LNCaP clone FGC (cell line): Measurements from ENCODE around the gene FOXN3.

Source experiments
- DNase-seq: peaks from one replicate; pipeline ENCODE4 v3.0.0-alpha.2; 2011; ENCODE audit warnings: low read depth
- H3K4me3 ChIP-seq: 2 replicates; pipeline ENCODE4 v1.5.1; 2011; ENCODE audit warnings: mild to moderate bottlenecking, low read depth, low read length, control low read depth
- CTCF ChIP-seq: IDR thresholded peaks from 2 replicates; pipeline ENCODE4 v1.5.1; 2012; ENCODE audit warnings: mild to moderate bottlenecking; ENCODE audit not compliant: control insufficient read depth, insufficient read depth; ENCODE audit errors: extremely low read depth

FOXN3 gene

DNA sequence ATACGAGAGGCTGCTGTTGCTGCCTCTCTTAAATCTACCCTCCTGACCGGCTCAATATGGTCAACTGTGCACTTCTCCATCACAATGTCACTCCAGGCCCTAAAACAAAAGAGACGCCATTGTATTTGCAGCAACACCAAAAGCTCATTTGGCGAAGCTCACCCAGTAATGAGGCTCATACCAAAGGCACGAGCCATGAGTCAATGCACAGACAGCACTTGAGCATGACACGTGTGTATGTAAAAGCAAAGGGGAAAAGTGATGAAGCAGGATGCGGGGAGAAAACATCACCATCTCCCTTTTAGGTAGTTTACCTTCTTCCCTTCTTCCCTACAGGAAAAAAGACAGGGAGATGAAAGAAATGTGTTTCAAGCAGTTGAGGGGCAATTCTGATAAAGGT is 150.3 kb downstream of the FOXN3 start:
- no peak overlapping the region for H3K4me3 ChIP-seq
- no peak for DNase-seq
- no peak for TF ChIP-seq CTCF

- DNase-seq, result no peak
- H3K4me3 ChIP-seq, result no peak overlapping the region
- TF ChIP-seq CTCF, result no peak
Observed at GRCh38 chr14:89265234-89265633, 151.8 kb downstream of the FOXN3 start.

GRCh38 chr14:89264196-89264800 is 152.7 kb downstream of the FOXN3 start:
- no peak for DNase-seq
- no peak overlapping the region for H3K4me3 ChIP-seq
- TF ChIP-seq CTCF, result no peak

DNA sequence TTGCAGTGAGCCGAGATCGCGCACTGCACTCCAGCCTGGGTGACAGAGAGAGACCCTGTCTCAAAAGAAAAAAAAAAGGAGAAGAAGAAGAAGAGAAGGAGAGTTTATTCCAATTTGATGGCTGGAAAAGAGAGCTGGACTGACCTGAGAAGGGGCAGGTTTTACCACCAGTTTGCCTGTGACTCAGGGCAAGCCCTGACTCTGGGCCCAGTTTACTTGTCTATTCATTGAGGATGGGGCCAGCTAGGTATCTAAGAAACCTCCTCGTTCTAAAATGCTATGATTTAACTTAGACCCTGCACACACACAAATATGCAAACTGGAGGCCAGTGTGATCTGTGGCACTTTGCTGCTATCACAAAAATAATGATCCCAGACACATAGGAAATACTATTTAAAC is 155.0 kb downstream of the FOXN3 start:
- H3K4me3 ChIP-seq, result no peak overlapping the region
- TF ChIP-seq CTCF, result no peak
- DNase-seq, result no peak

DNA sequence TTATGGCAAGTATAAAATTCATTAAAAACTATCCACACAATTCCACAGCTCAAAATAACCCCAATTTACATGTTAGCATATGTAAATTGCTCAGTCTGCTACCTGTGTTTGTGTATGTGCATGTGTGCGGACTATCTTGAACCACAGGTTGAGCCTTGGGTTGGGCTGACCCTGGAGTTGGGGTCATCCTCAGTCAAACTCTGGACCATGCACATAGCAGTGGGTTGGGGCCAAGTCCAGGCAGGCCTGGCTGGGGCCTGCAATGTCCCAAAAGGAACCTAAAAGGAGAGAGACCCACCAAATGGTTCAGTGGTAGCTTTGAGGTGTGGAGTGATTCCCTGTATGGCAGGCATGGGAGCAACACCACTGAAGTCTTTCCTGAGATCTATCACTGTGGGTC is 156.1 kb downstream of the FOXN3 start:
- no peak for DNase-seq
- H3K4me3 ChIP-seq, result no peak overlapping the region
- no peak for TF ChIP-seq CTCF

- H3K4me3 ChIP-seq, result no peak overlapping the region
- TF ChIP-seq CTCF, result no peak
- DNase-seq, result no peak
Observed at GRCh38 chr14:89259951-89260609, 157.0 kb downstream of the FOXN3 start.
